HEK293T (cell line): ENCODE data around the gene TCFL5.

ENCODE experiments used
- ARNT ChIP-seq: fragments of 450-650 bp; IDR thresholded peaks from 2 replicates; pipeline ENCODE4 v1.6.1; 2017; ENCODE audit warnings: mild to moderate bottlenecking
- BHLHE40 ChIP-seq: fragments of 450-650 bp; IDR thresholded peaks from 2 replicates; pipeline ENCODE4 v1.6.1; 2016; ENCODE audit warnings: mild to moderate bottlenecking, moderate library complexity, borderline replicate concordance
- ELF4 ChIP-seq: fragments of 450-650 bp; IDR thresholded peaks from 2 replicates; pipeline ENCODE4 v1.6.1; 2017; ENCODE audit warnings: antibody characterized with exemption
- FOXA1 ChIP-seq: fragments of 450-650 bp; IDR thresholded peaks from 2 replicates; pipeline ENCODE4 v1.6.1; 2016; ENCODE audit warnings: mild to moderate bottlenecking
- FOXK2 ChIP-seq: fragments of 450-650 bp; IDR thresholded peaks from 2 replicates; pipeline ENCODE4 v1.6.1; 2016; ENCODE audit warnings: mild to moderate bottlenecking
- FOXM1 ChIP-seq: fragments of 450-650 bp; IDR thresholded peaks from 2 replicates; pipeline ENCODE4 v1.6.1; 2017; ENCODE audit warnings: mild to moderate bottlenecking, borderline replicate concordance
- L3MBTL2 ChIP-seq: fragments of 450-650 bp; conservative IDR thresholded peaks from 2 replicates; pipeline ENCODE4 v1.6.1; 2016; ENCODE audit warnings: mild to moderate bottlenecking
- LEF1 ChIP-seq: fragments of 450-650 bp; IDR thresholded peaks from 2 replicates; pipeline ENCODE4 v1.6.1; 2017; ENCODE audit warnings: mild to moderate bottlenecking, borderline replicate concordance
- NFRKB ChIP-seq: fragments of 450-650 bp; IDR thresholded peaks from 2 replicates; pipeline ENCODE4 v1.6.1; 2016; ENCODE audit warnings: mild to moderate bottlenecking, moderate library complexity
- PKNOX1 ChIP-seq: fragments of 450-650 bp; IDR thresholded peaks from 2 replicates; pipeline ENCODE4 v1.6.1; 2016
- SP1 ChIP-seq: fragments of 450-650 bp; IDR thresholded peaks from 2 replicates; pipeline ENCODE4 v1.6.1; 2017
- SUZ12 ChIP-seq: fragments of 450-650 bp; IDR thresholded peaks from 2 replicates; pipeline ENCODE4 v1.6.1; 2016; ENCODE audit warnings: mild to moderate bottlenecking
- TARDBP ChIP-seq: fragments of 450-650 bp; IDR thresholded peaks from 2 replicates; pipeline ENCODE4 v1.6.1; 2016
- ZNF384 ChIP-seq: fragments of 450-650 bp; IDR thresholded peaks from 2 replicates; pipeline ENCODE4 v1.6.1; 2016

GRCh38 chr20:62876501-62876901 lies 14.9 kb upstream of the TCFL5 start:
- no peak for TF ChIP-seq BHLHE40
- no peak for TF ChIP-seq ELF4
- TF ChIP-seq FOXK2 = no peak
- TF ChIP-seq FOXM1 = no peak
- no peak for TF ChIP-seq ZNF384
- no peak for TF ChIP-seq NFRKB
- no peak for TF ChIP-seq LEF1
- TF ChIP-seq FOXA1 = no peak
- no peak for TF ChIP-seq SUZ12
- no peak for TF ChIP-seq SP1
- TF ChIP-seq TARDBP = no peak
- no peak for TF ChIP-seq ARNT
- no peak for TF ChIP-seq PKNOX1
- no peak for TF ChIP-seq L3MBTL2
